Activated CD8-positive, alpha-beta T cell treated with anti-CD3 and anti-CD28 coated beads for 36 hours (primary cell): Measurements from ENCODE around the gene UBE4B. TPM values are rescaled to one million over a fixed set of nuclear protein-coding genes. Genes with fewer than 3 reads are reported as not detected.
"Not testable (repeated sequence)": the region's sequence is repeated elsewhere in the genome, so short reads cannot be mapped to it uniquely, and the experiment has no call there.

Source experiments
- ATAC-seq: fragments of 200-7000 bp; cut with Tn5 transposase; one replicate; pipeline ENCODE4 v1.10.0; 2021; ENCODE audit warnings: mild to moderate bottlenecking, moderate library complexity
- CTCF ChIA-PET: fragments of 350-600 bp; sonication (Branson Sonifier 250); formaldehyde crosslinking; loops from one replicate; lab custom pipeline; 2021; ENCODE audit warnings: antibody characterized with exemption; lab: Charles Lee
- POLR2A ChIA-PET: fragments of 350-600 bp; sonication (Branson Sonifier 250); formaldehyde crosslinking; loops from one replicate; lab custom pipeline; 2021; ENCODE audit warnings: antibody characterized with exemption; lab: Charles Lee
- DNase-seq: peaks from one replicate; pipeline ENCODE4 v3.0.0-alpha.2; 2020
- H3K27ac Mint-ChIP-seq: one replicate; pipeline ENCODE4 v1.8.0; 2021; ENCODE audit warnings: mild to moderate bottlenecking, mixed read lengths
- H3K27me3 Mint-ChIP-seq: one replicate; pipeline ENCODE4 v1.8.0; 2021; ENCODE audit warnings: mixed read lengths
- H3K36me3 Mint-ChIP-seq: one replicate; pipeline ENCODE4 v1.8.0; 2021; ENCODE audit warnings: low read depth, mixed read lengths
- H3K4me1 Mint-ChIP-seq: one replicate; pipeline ENCODE4 v1.8.0; 2021; ENCODE audit warnings: low read depth, mixed read lengths
- H3K4me3 Mint-ChIP-seq: one replicate; pipeline ENCODE4 v1.8.0; 2021; ENCODE audit warnings: mild to moderate bottlenecking, moderate library complexity, mixed read lengths
- H3K9me3 Mint-ChIP-seq: one replicate; pipeline ENCODE4 v1.8.0; 2021; ENCODE audit warnings: mixed read lengths
- CTCF ChIP-seq: fragments of 200-600 bp; IDR thresholded peaks from one replicate; pipeline ENCODE4 v1.8.0; 2022; ENCODE audit warnings: antibody characterized with exemption, mild to moderate bottlenecking
- intact Hi-C: fragments of 100-400 bp; cut with micrococcal nuclease; formaldehyde crosslinking; loops from one replicate; pipeline ENCODE4 v1.10.0; 2022
- total RNA-seq, 2 experiments: library from RNA; stranded (reverse); gene quantifications; one replicate each; pipeline ENCODE4 v1.2.3, GENCODE V29; 2021

The UBE4B gene
- total RNA-seq, 2 experiments from 2014 or later: 21.0 to 26.2 TPM

DNA sequence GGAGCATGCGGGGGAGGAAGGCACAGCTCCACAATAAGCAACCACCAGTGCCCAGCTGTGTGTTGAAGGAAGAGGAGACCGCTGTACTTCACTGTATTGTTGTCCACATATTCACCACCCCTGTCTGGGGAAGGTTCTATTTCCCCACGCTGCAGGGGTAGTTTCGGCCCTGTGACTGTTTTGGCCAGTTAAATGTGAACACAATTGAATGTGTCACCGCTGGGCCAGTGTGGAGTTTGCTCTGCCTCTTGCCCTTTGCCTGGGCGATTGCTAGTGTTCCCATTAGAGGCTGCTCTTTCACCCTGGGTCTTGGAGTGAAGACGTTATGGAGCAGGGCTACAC, 32.6 kb downstream of the UBE4B start:
- CTCF ChIA-PET: no interaction called here
- H3K4me1 Mint-ChIP-seq: peaks cover 22% of the 10 kb centered on the region
- intact Hi-C loops: no loop called here

DNA sequence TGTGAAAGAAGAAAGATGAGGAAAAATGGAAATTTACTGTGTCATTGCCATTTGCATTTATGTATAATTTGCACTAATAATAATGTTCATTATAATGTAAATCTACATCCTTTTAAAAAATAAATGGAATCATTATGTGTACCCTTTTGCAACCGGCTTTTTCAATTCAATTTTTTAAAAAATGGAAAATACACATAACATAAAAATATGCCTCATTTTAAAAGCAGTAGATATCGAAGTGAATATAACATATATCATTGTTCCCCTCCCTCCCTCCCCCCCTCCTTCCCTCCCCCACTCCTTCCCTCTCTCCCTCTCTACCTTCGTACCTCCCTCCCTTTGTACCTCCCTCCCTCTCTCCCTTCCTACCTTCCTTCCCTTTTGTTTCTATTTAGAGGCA, 33.0 kb downstream of the UBE4B start:
- intact Hi-C loops: no loop called here
- ATAC-seq (no peak), DNase-seq (no peak)
- H3K4me1 Mint-ChIP-seq: peaks cover 22% of the 10 kb centered on the region
- CTCF ChIA-PET: interaction anchor here (0.9 kb wide), 1 partner anchor 115 kb away, joined by 3 read pairs; no protein-coding TSS in a partner anchor
- no peak overlapping the region for H3K4me3 Mint-ChIP-seq
- H3K27me3 Mint-ChIP-seq: no peaks in the 10 kb centered on the region
- H3K9me3 Mint-ChIP-seq: no peaks in the 10 kb centered on the region
- no peak for TF ChIP-seq CTCF
- no peak overlapping the region for H3K27ac Mint-ChIP-seq
- POLR2A ChIA-PET: interaction anchor here (0.6 kb wide), 1 partner anchor 409 kb away, joined by 3 read pairs; no protein-coding TSS in a partner anchor
- H3K36me3 Mint-ChIP-seq: peaks cover 2% of the 10 kb centered on the region

More for the DNA sequence above, 32.6 kb downstream of the UBE4B start:
- DNase-seq (no peak), ATAC-seq (no peak)
- no peak for TF ChIP-seq CTCF
- H3K4me3 Mint-ChIP-seq: no peak overlapping the region
- no peak overlapping the region for H3K27ac Mint-ChIP-seq
- H3K9me3 Mint-ChIP-seq: no peaks in the 10 kb centered on the region
- POLR2A ChIA-PET: no interaction called here
- peaks cover 2% of the 10 kb centered on the region for H3K36me3 Mint-ChIP-seq
- H3K27me3 Mint-ChIP-seq: no peaks in the 10 kb centered on the region

- H3K36me3 Mint-ChIP-seq: no peaks in the 10 kb centered on the region
- DNase-seq: no peak
- no peak overlapping the region for H3K4me3 Mint-ChIP-seq
- no peak for ATAC-seq
- H3K9me3 Mint-ChIP-seq: no peaks in the 10 kb centered on the region
- POLR2A ChIA-PET: no interaction called here
- CTCF ChIA-PET: no interaction called here
- intact Hi-C loops: no loop called here
- H3K27me3 Mint-ChIP-seq: no peaks in the 10 kb centered on the region
- peaks cover 20% of the 10 kb centered on the region for H3K4me1 Mint-ChIP-seq
- no peak overlapping the region for H3K27ac Mint-ChIP-seq
- no peak for TF ChIP-seq CTCF
Measured at GRCh38 chr1:10068605-10069294, 36.0 kb downstream of the UBE4B start.

GRCh38 chr1:10070206-10070605, 37.4 kb downstream of the UBE4B start:
- Mint-ChIP-seq H3K27ac (no peak overlapping the region), H3K9me3 (no peaks in the 10 kb centered on the region), H3K4me3 (no peak overlapping the region), H3K27me3 (no peaks in the 10 kb centered on the region), H3K4me1 (peaks cover 22% of the 10 kb centered on the region), H3K36me3 (peaks cover under 1% of the 10 kb centered on the region)
- ChIA-PET POLR2A (no interaction called here), CTCF (no interaction called here)
- intact Hi-C loops: no loop called here
- ATAC-seq: no peak
- DNase-seq: no peak
- TF ChIP-seq CTCF: no peak

DNA sequence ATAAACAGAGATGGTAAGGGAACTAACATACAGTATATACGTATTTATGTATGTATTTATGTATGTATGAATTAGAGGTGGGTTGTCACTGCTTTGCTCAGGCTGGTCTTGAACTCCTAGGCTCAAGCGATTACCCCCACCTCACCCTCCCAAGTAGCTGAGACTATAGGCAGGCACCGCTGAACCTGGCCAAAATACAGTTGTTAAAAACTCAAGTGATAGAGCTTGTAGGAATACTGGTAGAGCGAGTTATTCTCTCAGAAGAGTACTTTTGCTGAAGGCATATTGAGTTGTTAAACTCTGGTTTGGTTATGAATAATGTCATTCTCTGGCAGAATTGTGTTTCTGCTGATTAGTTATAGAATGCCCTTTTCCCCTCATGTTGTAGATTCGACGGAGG, 38.9 kb downstream of the UBE4B start:
- DNase-seq (no peak), ATAC-seq (no peak)
- intact Hi-C loops: no loop called here
- Mint-ChIP-seq H3K36me3 (peaks cover 5% of the 10 kb centered on the region), H3K27ac (no peak overlapping the region), H3K9me3 (no peaks in the 10 kb centered on the region), H3K27me3 (no peaks in the 10 kb centered on the region), H3K4me3 (no peak overlapping the region), H3K4me1 (peaks cover 24% of the 10 kb centered on the region)
- CTCF ChIA-PET: no interaction called here
- POLR2A ChIA-PET: no interaction called here
- TF ChIP-seq CTCF: no peak

GRCh38 chr1:10073371-10073770, 40.6 kb downstream of the UBE4B start:
- intact Hi-C loops, DNase-seq, ATAC-seq, POLR2A ChIA-PET, CTCF ChIA-PET, H3K4me3 Mint-ChIP-seq, H3K27ac Mint-ChIP-seq, H3K9me3 Mint-ChIP-seq, H3K36me3 Mint-ChIP-seq, H3K27me3 Mint-ChIP-seq: not testable (repeated sequence)
- peaks cover 21% of the 10 kb centered on the region for H3K4me1 Mint-ChIP-seq
